BE2C (cell line): ENCODE measurements around the gene HECW1.
A peak's percentile ranks its signal among the peaks of the same experiment; 100 is the strongest.

Experiments
- DNase-seq: peaks from one replicate; pipeline ENCODE4 v3.0.0-alpha.2; 2020
- H3K27me3 ChIP-seq: fragments of 250-450 bp; sonication (Bioruptor Pico); 2 replicates; pipeline ENCODE4 v1.5.1; 2020; ENCODE audit warnings: mild to moderate bottlenecking
- H3K36me3 ChIP-seq: fragments of 250-450 bp; sonication (Bioruptor Pico); 2 replicates; pipeline ENCODE4 v1.5.1; 2020; ENCODE audit warnings: mild to moderate bottlenecking
- H3K4me1 ChIP-seq: fragments of 250-450 bp; sonication (Bioruptor Pico); 2 replicates; pipeline ENCODE4 v1.5.1; 2020
- H3K4me3 ChIP-seq: 2 replicates; pipeline ENCODE4 v1.5.1; 2011; ENCODE audit warnings: low read depth, low read length
- H3K9me3 ChIP-seq: fragments of 250-450 bp; sonication (Bioruptor Pico); 2 replicates; pipeline ENCODE4 v1.5.1; 2020
- CTCF ChIP-seq: IDR thresholded peaks from 2 replicates; pipeline ENCODE4 v1.5.1; 2012; ENCODE audit warnings: mild to moderate bottlenecking, low read depth, low read length

HECW1 gene

GRCh38 chr7:43431020-43431595 is 318.7 kb downstream of the HECW1 start:
- no peaks in the 10 kb centered on the region for H3K4me1 ChIP-seq
- no peaks in the 10 kb centered on the region for H3K27me3 ChIP-seq
- no peak for DNase-seq
- no peak for TF ChIP-seq CTCF
- no peak overlapping the region for H3K4me3 ChIP-seq
- no peaks in the 10 kb centered on the region for H3K9me3 ChIP-seq
- H3K36me3 ChIP-seq: no peaks in the 10 kb centered on the region

GRCh38 chr7:43433639-43434038 is 321.2 kb downstream of the HECW1 start:
- H3K36me3 ChIP-seq: no peaks in the 10 kb centered on the region
- DNase-seq: no peak
- H3K4me3 ChIP-seq: no peak overlapping the region
- TF ChIP-seq CTCF: no peak
- H3K4me1 ChIP-seq: no peaks in the 10 kb centered on the region
- H3K9me3 ChIP-seq: no peaks in the 10 kb centered on the region
- H3K27me3 ChIP-seq: no peaks in the 10 kb centered on the region

- no peak for DNase-seq
- H3K27me3 ChIP-seq: no peaks in the 10 kb centered on the region
- TF ChIP-seq CTCF: no peak
- no peak overlapping the region for H3K4me3 ChIP-seq
- H3K36me3 ChIP-seq: no peaks in the 10 kb centered on the region
- H3K9me3 ChIP-seq: no peaks in the 10 kb centered on the region
- no peaks in the 10 kb centered on the region for H3K4me1 ChIP-seq
Measured at GRCh38 chr7:43437001-43437400, 324.6 kb downstream of the HECW1 start.

- no peaks in the 10 kb centered on the region for H3K36me3 ChIP-seq
- H3K9me3 ChIP-seq: no peaks in the 10 kb centered on the region
- no peak for DNase-seq
- H3K4me3 ChIP-seq: no peak overlapping the region
- H3K27me3 ChIP-seq: no peaks in the 10 kb centered on the region
- no peak for TF ChIP-seq CTCF
- no peaks in the 10 kb centered on the region for H3K4me1 ChIP-seq
Measured at GRCh38 chr7:43438897-43439479, 326.5 kb downstream of the HECW1 start.

- no peaks in the 10 kb centered on the region for H3K9me3 ChIP-seq
- H3K27me3 ChIP-seq: no peaks in the 10 kb centered on the region
- H3K36me3 ChIP-seq: no peaks in the 10 kb centered on the region
- TF ChIP-seq CTCF: peak; percentile 82
- H3K4me1 ChIP-seq: no peaks in the 10 kb centered on the region
- no peak overlapping the region for H3K4me3 ChIP-seq
- peak; percentile 68 for DNase-seq
Measured at GRCh38 chr7:43439631-43440401, 327.4 kb downstream of the HECW1 start.
